HCT116 (cell line): ENCODE results near the gene FAP. TPM values are rescaled to one million over a fixed set of nuclear protein-coding genes. Genes with fewer than 3 reads are reported as not detected.

Experiments used
- ATAC-seq: fragments of 200-7000 bp; cut with Tn5 transposase; 2 replicates; pipeline ENCODE4 v1.9.1; 2020; ENCODE audit warnings: mild to moderate bottlenecking, moderate library complexity
- BruUV-seq: library from RNA; stranded (reverse); fragments of 400-500 nt; replicated peaks from 2 replicates; lab custom pipeline; 2021; lab: Mats Ljungman, UMichigan
- CTCF ChIA-PET: fragments of 300-600 bp; sonication (Branson Sonifier 250); formaldehyde crosslinking; loops from one replicate; lab custom pipeline; 2021; ENCODE audit warnings: antibody characterized with exemption; lab: Charles Lee
- POLR2A ChIA-PET: fragments of 300-600, 350-600 bp; sonication (Branson Sonifier 250); formaldehyde crosslinking; loops from one replicate; lab custom pipeline; 2021; ENCODE audit warnings: antibody characterized with exemption; lab: Charles Lee
- RAD21 ChIA-PET, 2 experiments: fragments of 300-600 bp; sonication (Branson Sonifier 250); formaldehyde crosslinking; loops; one replicate each; lab custom pipeline; 2023; ENCODE audit warnings: low total read pairs in 2 of 2; ENCODE audit not compliant: uncharacterized antibody in 2 of 2, unreplicated experiment in 2 of 2, low non-redundant PET in 1 of 2; lab: Charles Lee
- DNase-seq: peaks from one replicate; pipeline ENCODE4 v3.0.0-alpha.2; 2010; ENCODE audit warnings: low read depth, low spot score
- H2AFZ ChIP-seq: fragments of 200-600 bp; shearing (Covaris generic), sonication (generic); 2 replicates; pipeline ENCODE4 v1.6.1; 2017; ENCODE audit warnings: low read depth, mixed run types, mixed read lengths, antibody characterized with exemption, low read length; ENCODE audit not compliant: poor library complexity, severe bottlenecking
- H3K27ac ChIP-seq: 2 replicates; pipeline ENCODE4 v1.5.1; 2012; ENCODE audit warnings: low read depth, low read length
- H3K27me3 ChIP-seq: fragments of 200-600 bp; sonication (generic); 2 replicates; pipeline ENCODE4 v1.6.1; 2016; ENCODE audit warnings: mixed run types, low read length, mixed read lengths; ENCODE audit not compliant: insufficient read depth
- H3K36me3 ChIP-seq, 2 experiments: fragments of 200-500 bp in 1 of 2; fragments of 200-600 bp in 1 of 2; sonication (Bioruptor generic) in 1 of 2; sonication (generic) in 1 of 2; 2 replicates each; pipeline versions ENCODE4 v1.5.1 to v1.6.1; 2014 to 2016; ENCODE audit warnings: low read length in 2 of 2, inconsistent platforms in 1 of 2, mixed read lengths in 1 of 2, mixed run types in 1 of 2; ENCODE audit not compliant: insufficient read depth in 2 of 2, control insufficient read depth in 1 of 2
- H3K4me1 ChIP-seq, 2 experiments: fragments of 200-600 bp in 1 of 2; sonication (generic) in 1 of 2; 2 replicates each; pipeline versions ENCODE4 v1.5.1 to v1.6.1; 2012 to 2017; ENCODE audit warnings: low read length in 2 of 2, inconsistent platforms in 1 of 2, mild to moderate bottlenecking in 1 of 2, mixed read lengths in 1 of 2, mixed run types in 1 of 2, moderate library complexity in 1 of 2; ENCODE audit not compliant: insufficient read depth in 2 of 2, control insufficient read depth in 1 of 2
- H3K4me2 ChIP-seq: fragments of 200-600 bp; sonication (generic); 2 replicates; pipeline ENCODE4 v1.6.1; 2017; ENCODE audit warnings: mixed run types, low read length, mixed read lengths
- H3K4me3 ChIP-seq, 2 experiments: fragments of 200-600 bp in 1 of 2; sonication (generic) in 1 of 2; replicated peaks in 1 of 2; 2 replicates each; pipeline ENCODE4 v1.5.1; 2011 to 2016; ENCODE audit warnings: low read length in 2 of 2, control low read depth in 1 of 2, low read depth in 1 of 2, mild to moderate bottlenecking in 1 of 2, mixed read lengths in 1 of 2, mixed run types in 1 of 2
- H3K79me2 ChIP-seq: fragments of 200-600 bp; sonication (generic); 2 replicates; pipeline ENCODE4 v1.6.1; 2017; ENCODE audit warnings: mild to moderate bottlenecking, mixed run types, low read length, moderate library complexity, mixed read lengths; ENCODE audit not compliant: insufficient read depth
- H3K9ac ChIP-seq: fragments of 200-600 bp; sonication (generic); 2 replicates; pipeline ENCODE4 v1.6.1; 2016; ENCODE audit warnings: low read length, mixed read lengths
- H3K9me2 ChIP-seq: fragments of 200-600 bp; sonication (generic), shearing (Covaris generic); 2 replicates; pipeline ENCODE4 v1.6.1; 2017; ENCODE audit warnings: mixed run types, mild to moderate bottlenecking, moderate library complexity; ENCODE audit not compliant: insufficient read depth
- H3K9me3 ChIP-seq, 2 experiments: fragments of 200-500 bp in 1 of 2; fragments of 200-600 bp in 1 of 2; sonication (Bioruptor generic) in 1 of 2; sonication (generic) in 1 of 2; 2 replicates each; pipeline ENCODE4 v1.6.1; 2014 to 2017; ENCODE audit warnings: low read length in 2 of 2, mixed read lengths in 2 of 2, inconsistent platforms in 1 of 2, low read depth in 1 of 2, mild to moderate bottlenecking in 1 of 2, mixed run types in 1 of 2, moderate library complexity in 1 of 2; ENCODE audit not compliant: control insufficient read depth in 1 of 2, insufficient read depth in 1 of 2
- H4K20me1 ChIP-seq: fragments of 200-600 bp; sonication (generic), shearing (Covaris generic); 2 replicates; pipeline ENCODE4 v1.6.1; 2017; ENCODE audit warnings: mixed run types, mild to moderate bottlenecking, moderate library complexity; ENCODE audit not compliant: insufficient read depth
- CBX3 ChIP-seq: IDR thresholded peaks from 2 replicates; pipeline ENCODE4 v1.6.1; 2012; ENCODE audit warnings: low read depth
- CTCF ChIP-seq, 3 experiments: fragments of 200-600 bp in 1 of 3; sonication (generic) in 1 of 3; IDR thresholded peaks in 2 of 3; conservative IDR thresholded peaks in 1 of 3; 2 replicates each; pipeline ENCODE4 v1.5.1; 2012 to 2017; ENCODE audit warnings: low read depth in 2 of 3, low read length in 2 of 3, antibody characterized with exemption in 1 of 3, borderline replicate concordance in 1 of 3, control low read depth in 1 of 3, mild to moderate bottlenecking in 1 of 3, mixed read lengths in 1 of 3, mixed run types in 1 of 3, moderate library complexity in 1 of 3; ENCODE audit not compliant: insufficient read depth in 1 of 3
- EGR1 ChIP-seq: IDR thresholded peaks from 2 replicates; pipeline ENCODE4 v1.6.1; 2012; ENCODE audit warnings: low read depth
- ELF1 ChIP-seq: IDR thresholded peaks from 2 replicates; pipeline ENCODE4 v1.6.1; 2012; ENCODE audit warnings: low read depth, borderline replicate concordance
- EZH2 ChIP-seq: fragments of 200-600 bp; sonication (generic); IDR thresholded peaks from 2 replicates; pipeline ENCODE4 v1.6.1; 2017; ENCODE audit warnings: antibody characterized with exemption, mixed run types
- FOSL1 ChIP-seq: IDR thresholded peaks from 2 replicates; pipeline ENCODE4 v1.6.1; 2012; ENCODE audit warnings: low read depth
- JUND ChIP-seq: IDR thresholded peaks from 2 replicates; pipeline ENCODE4 v1.6.1; 2012
- MAX ChIP-seq: IDR thresholded peaks from 2 replicates; pipeline ENCODE4 v1.6.1; 2012
- POLR2A ChIP-seq: IDR thresholded peaks from 2 replicates; pipeline ENCODE4 v1.7.0; 2011; ENCODE audit warnings: borderline replicate concordance; ENCODE audit not compliant: insufficient read depth, insufficient read length; ENCODE audit errors: extremely low read depth
- POLR2AphosphoS5 ChIP-seq: IDR thresholded peaks from 2 replicates; pipeline ENCODE4 v1.6.1; 2011; ENCODE audit warnings: mild to moderate bottlenecking, low read depth, low read length, moderate library complexity
- REST ChIP-seq: IDR thresholded peaks from 2 replicates; pipeline ENCODE4 v1.6.1; 2012; ENCODE audit warnings: low read depth
- SIN3A ChIP-seq: IDR thresholded peaks from 2 replicates; pipeline ENCODE4 v1.6.1; 2012; ENCODE audit warnings: low read depth
- ZFX ChIP-seq: fragments of 450-650 bp; IDR thresholded peaks from 2 replicates; pipeline ENCODE4 v1.6.1; 2017
- ZNF274 ChIP-seq: fragments of 200-500 bp; sonication (Bioruptor generic); IDR thresholded peaks from 2 replicates; pipeline ENCODE4 v1.6.1; 2014; ENCODE audit warnings: mild to moderate bottlenecking, low read depth, low read length, inconsistent platforms
- intact Hi-C: fragments of 100-400 bp; cut with micrococcal nuclease; formaldehyde crosslinking; loops from 2 replicates; pipeline ENCODE4 v1.10.0; 2022
- total RNA-seq: library from RNA; stranded (reverse); gene quantifications from one replicate; pipeline ENCODE4 v1.2.1, GENCODE V29; 2021; ENCODE audit not compliant: unreplicated experiment

FAP gene
- total RNA-seq, 1 experiment from 2014 or later, result not detected

- CTCF ChIA-PET, result no interaction called here
- no peak overlapping the region for H3K4me3 ChIP-seq
- no peaks in the 10 kb centered on the region for H4K20me1 ChIP-seq
- H3K9ac ChIP-seq, result no peak overlapping the region
- H3K4me2 ChIP-seq, result no peak overlapping the region
- no peak overlapping the region for H3K27ac ChIP-seq
- POLR2A ChIA-PET, result no interaction called here
- H3K4me1 ChIP-seq, result peaks cover 0 to 5% of the 10 kb centered on the region in 2 experiments; a peak in 1 of 4 replicates
- BruUV-seq, result no TSS peak
- intact Hi-C loops, result no loop called here
- H3K9me2 ChIP-seq, result no peaks in the 10 kb centered on the region; the same call in none of the 2 replicates
- ATAC-seq (no peak), DNase-seq (no peak)
- RAD21 ChIA-PET, result no interaction called here
- no peak overlapping the region for H2AFZ ChIP-seq
- no peaks in the 10 kb centered on the region for H3K9me3 ChIP-seq
- H3K27me3 ChIP-seq, result no peaks in the 10 kb centered on the region
- H3K36me3 ChIP-seq, result no peaks in the 10 kb centered on the region
- H3K79me2 ChIP-seq, result no peaks in the 10 kb centered on the region
- no peak for TF ChIP-seq MAX
- TF ChIP-seq EZH2, result no peak
- no peak for TF ChIP-seq CBX3
- no peak for TF ChIP-seq POLR2A
- no peak for TF ChIP-seq POLR2AphosphoS5
- no peak for TF ChIP-seq CTCF (IDR thresholded peaks at IDR 0.05 in 2 of 3, conservative IDR thresholded peaks at IDR 0.05 in 1 of 3; ENCODE audit: borderline replicate concordance in 1 of 3, insufficient read depth in 1 of 3, low read depth in 2 of 3, low read length in 2 of 3)
- TF ChIP-seq ZNF274, result no peak
- TF ChIP-seq ZFX, result no peak
- no peak for TF ChIP-seq REST
- TF ChIP-seq EGR1, result no peak
- no peak for TF ChIP-seq SIN3A
- no peak for TF ChIP-seq ELF1
- TF ChIP-seq FOSL1, result no peak
- TF ChIP-seq JUND, result no peak
- TF ChIP-seq, all 23 proteins: peak for 0
These were observed 22.6 kb upstream of the FAP start for GRCh38 chr2:162265666-162266459.
